Right cardiac atrium (tissue), 5 donors: ENCODE measurements around the gene TWNK. TPM values are rescaled to one million over a fixed set of nuclear protein-coding genes. Genes with fewer than 3 reads are reported as not detected.

Experiments used
- ATAC-seq, 2 donors: fragments of 200-7000 bp; cut with Tn5 transposase; one replicate each; pipeline versions ENCODE4 v1.8.0 to v1.9.1; 2020; ENCODE audit warnings: moderate library complexity in 2 of 2, mild to moderate bottlenecking in 1 of 2
- DNase-seq, 3 donors: peaks; one replicate each; pipeline ENCODE4 v3.0.0-alpha.2; 2020
- H3K27ac ChIP-seq: one replicate; pipeline ENCODE4 v1.5.1; 2013; ENCODE audit warnings: mild to moderate bottlenecking, low read length, control low read depth, moderate library complexity
- H3K27me3 ChIP-seq: one replicate; pipeline ENCODE4 v1.6.1; 2013; ENCODE audit not compliant: control insufficient read depth, insufficient read depth
- H3K4me1 ChIP-seq: one replicate; pipeline ENCODE4 v1.6.1; 2013; ENCODE audit warnings: low read length; ENCODE audit not compliant: control insufficient read depth, insufficient read depth
- H3K4me3 ChIP-seq: one replicate; pipeline ENCODE4 v1.5.1; 2013; ENCODE audit warnings: low read length, control low read depth
- H3K9me3 ChIP-seq: one replicate; pipeline ENCODE4 v1.6.1; 2013; ENCODE audit warnings: low read length; ENCODE audit not compliant: control insufficient read depth
- WGBS: extraction: QIAGEN DNeasy Blood & Tissue Kit; methylation state at CpG from one replicate; pipeline ENCODE4 v1.1.7; 2013; 5-methylcytosine and 5-hydroxymethylcytosine counted together
- intact Hi-C, 4 donors: fragments of 100-400 bp; cut with DNase I; formaldehyde crosslinking; loops; one replicate each; pipeline versions ENCODE4 v1.11.0 to v1.14.0; 2022 to 2023
- long read RNA-seq, 4 donors: library from polyadenylated mRNA; unstranded; transcript quantifications; one replicate each; pipeline ENCODE4 v2.0.0, GENCODE V29; 2020 to 2021
- polyA plus RNA-seq: library from polyadenylated mRNA; stranded (reverse); fragments of 200-250 nt; gene quantifications from one replicate; pipeline ENCODE4 v1.2.3, GENCODE V29; 2013
- total RNA-seq, 4 donors: library from RNA; stranded (reverse); fragmentation: NEBNext Ultra II Directional; extraction: Animal tissue kit (Norgen Biotek cat#: 25700); gene quantifications; one replicate each; pipeline ENCODE4 v1.2.1, GENCODE V29; 2021
- donor health status: healthy with polysubstance abuse.
- donor health status: DM: no; HTN: yes; CAD: no.
- donor health status: DM: no; HTN: no; CAD: no.
- donor health status: DM: no; HTN: yes; CAD: no; lungs with severe emphysema.
- donor health status: DM: yes; HTN: yes; CAD: no.

TWNK gene
- 1 to 10 TPM; 4.3 to 7.5 (median 5.2) TPM for total RNA-seq
- 4.4 TPM for polyA plus RNA-seq
- long read RNA-seq, donor 1, partial matches to known transcripts = 0 of 4 reads
- long read RNA-seq, donor 1, other reads (novel, unspliced or antisense) = 1 of 4 reads
- long read RNA-seq, donor 2, partial matches to known transcripts = 1 of 7 reads
- long read RNA-seq, donor 2, other reads (novel, unspliced or antisense) = 0 of 7 reads
- long read RNA-seq, donor 3, partial matches to known transcripts = 3 of 9 reads
- long read RNA-seq, donor 3, other reads (novel, unspliced or antisense) = 2 of 9 reads
- long read RNA-seq, donor 4, partial matches to known transcripts = 1 of 6 reads
- long read RNA-seq, donor 4, other reads (novel, unspliced or antisense) = 2 of 6 reads

DNA sequence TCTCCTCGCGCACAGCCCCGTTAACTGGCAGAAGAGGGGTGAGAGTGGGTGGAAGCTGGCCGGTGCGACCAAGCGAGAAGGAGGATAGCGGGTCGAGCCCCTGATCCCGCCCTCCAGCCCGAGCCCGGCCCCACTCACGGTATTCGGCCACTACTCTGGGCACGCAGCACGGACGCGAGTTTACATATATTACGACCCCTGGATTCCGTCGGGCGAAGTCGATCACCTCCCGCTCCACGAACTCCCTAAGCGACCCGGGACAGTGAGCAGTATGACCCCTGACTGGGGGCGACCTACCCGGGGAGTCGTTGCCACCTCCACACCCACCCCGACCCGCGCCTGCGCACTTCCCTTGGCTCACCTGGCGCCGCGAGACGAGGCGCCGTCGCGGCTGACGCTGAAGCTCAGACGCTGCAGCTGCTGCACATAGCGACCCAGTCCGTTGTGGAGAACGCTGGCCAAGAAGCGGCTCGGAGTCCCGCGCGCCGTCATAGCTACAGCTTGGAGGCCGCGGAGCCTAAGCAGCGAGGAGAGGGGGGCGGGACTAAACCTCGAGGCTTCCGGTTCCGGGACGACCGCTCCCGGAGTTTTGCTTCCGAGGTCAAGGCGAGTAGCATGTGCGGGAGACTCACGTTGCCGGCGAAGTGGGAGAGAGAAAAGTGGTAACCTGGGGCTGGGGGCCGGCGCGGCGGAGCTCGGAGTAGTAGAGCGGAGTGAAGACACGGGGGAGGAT lies at the start of gene TWNK, which contains the start of gene MRPL43:
TSS of gene TWNK (plus strand) at position 592 of the 733 bp plus-strand sequence. CDS start 668 bp downstream, outside the sequence.
TSS of gene MRPL43 (minus strand) at position 546 of the 733 bp plus-strand sequence. CDS start at position 492, 54 bp downstream.
- ATAC-seq (peak; percentile 87 to 90), DNase-seq (peak; percentile 87 to 94 (median 93))
- no peaks in the 10 kb centered on the region for H3K27me3 ChIP-seq
- H3K9me3 ChIP-seq = no peaks in the 10 kb centered on the region
- WGBS = 1% methylated on average over 75 of the region's 75 CpGs
- intact Hi-C loops = no loop called here
- peak within 1 kb of the TSS; percentile 46 for H3K27ac ChIP-seq
- peak within 1 kb of the TSS; percentile 51 for H3K4me3 ChIP-seq
- H3K4me1 ChIP-seq = peaks cover 10% of the 10 kb centered on the region

DNA sequence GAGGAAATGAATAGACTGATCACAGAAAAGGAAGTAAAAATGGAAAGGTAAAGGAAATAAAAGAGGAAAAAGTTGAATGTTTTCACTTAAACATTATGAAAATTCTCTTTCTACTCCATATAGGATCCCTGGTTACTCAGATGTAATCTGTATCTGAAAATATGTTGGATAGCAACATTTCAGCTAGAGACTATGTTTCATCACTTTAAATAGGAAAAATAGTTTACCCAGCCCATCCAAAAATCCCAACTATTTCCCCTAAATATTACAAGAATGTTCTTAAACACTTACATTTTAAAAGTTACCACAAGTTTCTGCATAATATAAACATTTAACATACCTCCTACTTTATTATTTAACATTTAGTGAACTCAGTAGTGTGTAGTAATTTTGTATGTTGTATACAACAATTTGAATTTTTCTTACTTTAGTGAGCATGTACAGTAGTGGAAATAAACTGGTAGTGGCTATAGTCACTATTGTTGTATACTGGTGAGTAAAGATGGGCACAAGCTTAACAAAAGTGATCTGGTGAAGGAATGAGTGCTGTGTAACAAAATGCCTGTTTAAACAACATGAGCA lies 47.5 kb upstream of the TWNK start:
- no peaks in the 10 kb centered on the region for H3K4me1 ChIP-seq
- H3K4me3 ChIP-seq = no peak overlapping the region
- no peak overlapping the region for H3K27ac ChIP-seq
- H3K9me3 ChIP-seq = no peaks in the 10 kb centered on the region
- ATAC-seq (no peak), DNase-seq (no peak)
- intact Hi-C loops = no loop called here
- no peaks in the 10 kb centered on the region for H3K27me3 ChIP-seq

DNA sequence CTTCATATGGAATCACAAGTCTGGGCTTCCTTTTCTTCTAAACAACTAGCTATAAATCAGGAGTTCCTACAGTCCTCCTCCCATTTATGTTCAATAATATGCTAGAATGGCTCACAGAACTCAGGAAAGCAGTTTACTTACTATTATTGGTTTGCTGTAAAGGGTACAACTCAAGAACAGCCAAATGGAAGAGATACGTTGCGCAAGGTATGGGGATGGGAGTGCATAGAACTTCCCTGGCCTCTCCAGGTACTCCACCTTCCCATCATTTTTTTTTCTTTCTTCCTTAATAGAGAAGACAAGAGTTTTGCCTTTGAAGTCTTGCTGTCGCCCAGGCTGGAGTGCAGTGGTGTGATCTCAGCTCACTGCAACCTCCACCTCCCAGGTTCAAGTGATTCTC lies 45.1 kb upstream of the TWNK start:
- intact Hi-C loops = no loop called here
- DNase-seq = no peak
- Histone ChIP-seq H3K4me3 (no peak overlapping the region), H3K4me1 (no peaks in the 10 kb centered on the region), H3K27me3 (no peaks in the 10 kb centered on the region), H3K9me3 (no peaks in the 10 kb centered on the region), H3K27ac (no peak overlapping the region)
- 97% methylated on average over 3 of the region's 3 CpGs for WGBS
- ATAC-seq = no peak

DNA sequence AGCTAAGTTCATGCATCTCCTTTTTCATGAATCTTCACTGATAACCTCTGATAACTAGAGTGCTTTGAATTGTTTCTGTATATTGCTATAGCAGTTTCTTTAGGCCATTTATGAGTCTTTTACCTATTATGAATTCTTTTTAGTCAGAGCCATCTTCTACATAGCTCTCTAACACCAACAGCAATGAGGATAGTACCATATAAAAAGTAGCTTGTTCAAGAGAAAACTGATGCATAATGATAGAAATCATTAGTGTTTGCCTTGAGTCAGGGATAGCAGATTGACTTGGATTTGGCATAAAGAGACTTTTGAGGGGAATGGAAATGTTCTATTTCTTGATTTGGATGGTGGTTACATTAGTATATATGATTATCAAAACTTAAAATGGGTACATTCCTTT lies 43.8 kb upstream of the TWNK start:
- Histone ChIP-seq H3K27me3 (no peaks in the 10 kb centered on the region), H3K9me3 (no peaks in the 10 kb centered on the region), H3K4me3 (no peak overlapping the region), H3K4me1 (no peaks in the 10 kb centered on the region), H3K27ac (no peak overlapping the region)
- no peak for DNase-seq
- no peak for ATAC-seq
- intact Hi-C loops = no loop called here

GRCh38 chr10:100945754-100946153 lies 41.6 kb upstream of the TWNK start:
- no peak overlapping the region for H3K4me3 ChIP-seq
- ATAC-seq (no peak), DNase-seq (no peak)
- H3K27ac ChIP-seq = no peak overlapping the region
- intact Hi-C loops = no loop called here
- no peaks in the 10 kb centered on the region for H3K4me1 ChIP-seq
- H3K27me3 ChIP-seq = no peaks in the 10 kb centered on the region
- H3K9me3 ChIP-seq = no peaks in the 10 kb centered on the region

- intact Hi-C loops = no loop called here
- DNase-seq = no peak
- H3K27ac ChIP-seq = no peak overlapping the region
- no peak overlapping the region for H3K4me3 ChIP-seq
- ATAC-seq = no peak
- WGBS = 90% methylated on average over 3 of the region's 3 CpGs
- H3K4me1 ChIP-seq = no peaks in the 10 kb centered on the region
- no peaks in the 10 kb centered on the region for H3K27me3 ChIP-seq
- no peaks in the 10 kb centered on the region for H3K9me3 ChIP-seq
Measured at GRCh38 chr10:100948916-100949315, 38.4 kb upstream of the TWNK start.

- Histone ChIP-seq H3K4me3 (no peak overlapping the region), H3K4me1 (no peaks in the 10 kb centered on the region), H3K27me3 (no peaks in the 10 kb centered on the region), H3K9me3 (no peaks in the 10 kb centered on the region), H3K27ac (no peak overlapping the region)
- DNase-seq (no peak), ATAC-seq (no peak)
- intact Hi-C loops = no loop called here
Measured at GRCh38 chr10:100960251-100960650, 27.1 kb upstream of the TWNK start.

DNA sequence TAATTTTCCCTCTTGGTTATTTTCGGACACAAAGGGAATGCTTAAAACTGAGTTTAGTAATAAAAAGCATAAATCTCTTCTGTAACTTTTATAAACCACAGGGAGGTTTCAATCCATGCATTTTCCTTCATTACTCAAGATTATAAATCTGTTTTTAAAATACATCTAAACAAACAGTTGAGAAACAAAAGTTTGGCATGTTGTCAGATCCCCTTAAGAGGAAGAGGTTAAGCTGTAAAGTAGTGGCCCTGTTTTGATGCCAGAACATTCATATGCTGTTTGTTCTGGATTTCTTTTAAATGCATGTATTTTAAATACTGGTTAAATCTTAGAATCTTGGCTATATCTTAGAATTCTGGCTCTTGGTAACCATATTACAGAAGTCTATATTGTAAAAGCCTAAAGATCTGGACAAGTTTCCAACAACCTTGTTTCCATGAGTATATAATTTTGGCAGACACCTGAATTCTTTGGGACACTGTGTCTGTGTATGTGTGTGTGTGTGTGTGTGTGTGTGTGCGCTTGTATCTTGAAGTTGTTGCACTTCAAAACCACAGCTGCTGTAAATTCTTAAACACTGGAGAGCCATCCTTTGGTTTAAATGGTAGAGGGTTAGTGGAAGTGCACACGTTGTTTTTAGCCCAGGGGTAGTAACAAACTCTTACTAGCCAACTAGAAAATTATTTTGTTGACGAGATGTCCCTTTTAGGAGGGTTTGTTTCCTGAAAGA lies 24.8 kb upstream of the TWNK start:
- WGBS = 77% methylated on average over 4 of the region's 4 CpGs
- intact Hi-C loops = no loop called here
- ATAC-seq (no peak), DNase-seq (no peak)
- Histone ChIP-seq H3K4me1 (no peaks in the 10 kb centered on the region), H3K4me3 (no peak overlapping the region), H3K27me3 (no peaks in the 10 kb centered on the region), H3K9me3 (no peaks in the 10 kb centered on the region), H3K27ac (no peak overlapping the region)

GRCh38 chr10:100963826-100964225 lies 23.5 kb upstream of the TWNK start:
- intact Hi-C loops = no loop called here

DNA sequence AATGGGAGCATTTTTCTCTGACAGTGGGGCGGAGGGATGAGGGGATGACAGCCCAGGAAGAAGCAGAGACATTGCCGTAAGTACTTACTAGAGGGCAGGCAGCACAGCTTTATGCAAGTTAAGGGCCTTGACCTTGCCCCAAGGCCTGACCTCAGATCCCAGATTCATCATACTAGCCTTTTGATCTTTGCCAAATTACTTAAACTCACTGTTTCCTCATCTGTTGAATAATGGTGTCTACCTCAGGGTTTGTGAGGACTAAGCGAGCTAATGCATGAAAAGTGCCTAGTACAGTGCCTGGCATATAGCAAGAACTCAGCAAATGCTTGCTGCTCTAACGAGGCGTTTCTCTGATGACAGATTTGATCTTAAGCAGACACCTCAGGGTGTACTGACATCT lies 21.5 kb upstream of the TWNK start:
- Histone ChIP-seq H3K27ac (no peak overlapping the region), H3K4me1 (no peaks in the 10 kb centered on the region), H3K9me3 (no peaks in the 10 kb centered on the region), H3K27me3 (no peaks in the 10 kb centered on the region), H3K4me3 (no peak overlapping the region)
- ATAC-seq (no peak), DNase-seq (no peak)
- WGBS = 58% methylated on average over 5 of the region's 5 CpGs
- intact Hi-C loops = no loop called here

More at GRCh38 chr10:100963826-100964225, 23.5 kb upstream of the TWNK start:
- Histone ChIP-seq H3K4me1 (no peaks in the 10 kb centered on the region), H3K27me3 (no peaks in the 10 kb centered on the region), H3K9me3 (no peaks in the 10 kb centered on the region), H3K27ac (no peak overlapping the region), H3K4me3 (no peak overlapping the region)
- 96% methylated on average over 1 of the region's 1 CpG for WGBS
- ATAC-seq (no peak), DNase-seq (no peak)

DNA sequence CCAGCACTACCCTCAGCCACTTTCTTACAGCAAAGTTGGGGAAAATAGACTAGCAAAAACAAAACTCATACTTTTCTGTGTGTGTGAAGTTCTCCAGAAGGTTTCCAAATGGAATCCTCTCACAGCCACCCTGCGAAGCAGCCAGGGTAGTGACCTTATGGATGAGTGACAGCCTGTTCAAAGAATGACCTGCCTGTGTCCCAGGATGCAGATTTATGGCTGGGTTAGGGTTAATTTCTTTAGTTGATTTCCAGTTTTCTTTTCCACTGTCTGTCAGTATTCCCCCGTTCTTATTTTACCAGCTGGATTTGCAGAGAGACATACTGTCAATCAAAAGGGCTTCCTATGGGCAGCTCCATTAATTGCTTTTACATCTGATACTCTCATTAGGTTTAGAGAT lies 20.5 kb upstream of the TWNK start:
- DNase-seq (no peak), ATAC-seq (no peak)
- Histone ChIP-seq H3K27ac (no peak overlapping the region), H3K4me1 (no peaks in the 10 kb centered on the region), H3K9me3 (no peaks in the 10 kb centered on the region), H3K27me3 (no peaks in the 10 kb centered on the region), H3K4me3 (no peak overlapping the region)
- WGBS = 64% methylated on average over 2 of the region's 2 CpGs
- intact Hi-C loops = no loop called here
